CD14-positive monocyte (primary cell): ENCODE measurements around the gene STK39. TPM values are rescaled to one million over a fixed set of nuclear protein-coding genes. Genes with fewer than 3 reads are reported as not detected.

Experiments used
- DNase-seq, 3 donors: peaks; one replicate each; pipeline ENCODE4 v3.0.0-alpha.2; 2011 to 2022
- H2AFZ ChIP-seq: 2 replicates; pipeline ENCODE4 v1.6.0; 2012; ENCODE audit warnings: mild to moderate bottlenecking, low read depth, low read length, inconsistent platforms; ENCODE audit not compliant: insufficient read depth, poor library complexity, severe bottlenecking
- H3K27ac ChIP-seq, 2 donors: 1 replicate in 1 of 2; 2 replicates in 1 of 2; pipeline ENCODE4 v1.5.1; 2012 to 2013; ENCODE audit warnings: low read length in 2 of 2, control low read depth in 1 of 2, inconsistent platforms in 1 of 2, low read depth in 1 of 2, mild to moderate bottlenecking in 1 of 2
- H3K27me3 ChIP-seq, 2 donors: one replicate each; pipeline versions ENCODE4 v1.6.0 to v1.6.1; 2011 to 2013; ENCODE audit warnings: low read length in 2 of 2; ENCODE audit not compliant: control insufficient read depth in 2 of 2, insufficient read depth in 2 of 2
- H3K36me3 ChIP-seq, 2 donors: replicated peaks in 1 of 2; 1 replicate in 1 of 2; 2 replicates in 1 of 2; pipeline versions ENCODE4 v1.5.1 to v1.6.1; 2012 to 2013; ENCODE audit warnings: low read length in 2 of 2, control low read depth in 1 of 2, inconsistent platforms in 1 of 2, mild to moderate bottlenecking in 1 of 2; ENCODE audit not compliant: insufficient read depth in 2 of 2, control insufficient read depth in 1 of 2
- H3K4me1 ChIP-seq, 2 donors: 1 replicate in 1 of 2; 2 replicates in 1 of 2; pipeline versions ENCODE4 v1.5.1 to v1.6.1; 2012 to 2013; ENCODE audit warnings: low read length in 2 of 2, control low read depth in 1 of 2, inconsistent platforms in 1 of 2, mild to moderate bottlenecking in 1 of 2, moderate library complexity in 1 of 2; ENCODE audit not compliant: insufficient read depth in 2 of 2, control insufficient read depth in 1 of 2
- H3K4me2 ChIP-seq: replicated peaks from 2 replicates; pipeline ENCODE3; 2012; ENCODE audit warnings: low read length, moderate library complexity, mild to moderate bottlenecking; ENCODE audit not compliant: poor library complexity, severe bottlenecking; ENCODE audit errors: extremely low read depth
- H3K4me3 ChIP-seq, 3 experiments: fragments of 200-600 bp in 1 of 3; sonication (generic) in 1 of 3; replicated peaks in 1 of 3; 1 replicate in 2 of 3; 2 replicates in 1 of 3; pipeline ENCODE4 v1.5.1; 2011 to 2013; ENCODE audit warnings: low read length in 3 of 3, mild to moderate bottlenecking in 3 of 3, control low read depth in 2 of 3, low read depth in 2 of 3, inconsistent platforms in 1 of 3, moderate library complexity in 1 of 3
- H3K79me2 ChIP-seq: 2 replicates; pipeline ENCODE4 v1.6.0; 2012; ENCODE audit warnings: mild to moderate bottlenecking, control low read depth, inconsistent platforms, low read length, moderate library complexity; ENCODE audit not compliant: insufficient read depth
- H3K9ac ChIP-seq: 2 replicates; pipeline ENCODE4 v1.6.0; 2017; ENCODE audit warnings: low read length, mild to moderate bottlenecking; ENCODE audit not compliant: insufficient read depth, poor library complexity, severe bottlenecking
- H3K9me3 ChIP-seq, 2 donors: replicated peaks in 1 of 2; 1 replicate in 1 of 2; 2 replicates in 1 of 2; pipeline versions ENCODE4 v1.5.1 to v1.6.1; 2012 to 2013; ENCODE audit warnings: low read length in 2 of 2, control low read depth in 1 of 2; ENCODE audit not compliant: control insufficient read depth in 1 of 2, insufficient read depth in 1 of 2
- H4K20me1 ChIP-seq: 2 replicates; pipeline ENCODE4 v1.6.0; 2012; ENCODE audit warnings: mild to moderate bottlenecking, low read length, control low read depth, moderate library complexity; ENCODE audit not compliant: insufficient read depth
- H3K27ac Mint-ChIP-seq, 7 donors: one replicate each; pipeline ENCODE4 v1.8.0; 2020; ENCODE audit warnings: mild to moderate bottlenecking in 7 of 7, mixed read lengths in 7 of 7, moderate library complexity in 6 of 7, inconsistent platforms in 2 of 7
- H3K27me3 Mint-ChIP-seq, 3 donors: one replicate each; pipeline ENCODE4 v1.8.0; 2021 to 2022; ENCODE audit warnings: low read depth in 3 of 3, mild to moderate bottlenecking in 3 of 3, mixed read lengths in 3 of 3, moderate library complexity in 3 of 3, inconsistent platforms in 1 of 3
- H3K36me3 Mint-ChIP-seq, 2 donors: one replicate each; pipeline ENCODE4 v1.8.0; 2020; ENCODE audit warnings: mixed read lengths in 2 of 2, inconsistent platforms in 1 of 2, mild to moderate bottlenecking in 1 of 2
- H3K4me1 Mint-ChIP-seq: one replicate; pipeline ENCODE4 v1.8.0; 2020; ENCODE audit warnings: mild to moderate bottlenecking, mixed read lengths
- H3K4me3 Mint-ChIP-seq, 2 donors: one replicate each; pipeline ENCODE4 v1.8.0; 2020; ENCODE audit warnings: mild to moderate bottlenecking in 2 of 2, mixed read lengths in 2 of 2, moderate library complexity in 1 of 2
- H3K9me3 Mint-ChIP-seq, 7 donors: one replicate each; pipeline ENCODE4 v1.8.0; 2020 to 2022; ENCODE audit warnings: mixed read lengths in 7 of 7, mild to moderate bottlenecking in 6 of 7, moderate library complexity in 6 of 7, inconsistent platforms in 2 of 7
- CTCF ChIP-seq: fragments of 200-600 bp; IDR thresholded peaks from one replicate; pipeline ENCODE4 v1.8.0; 2022; ENCODE audit warnings: antibody characterized with exemption, mild to moderate bottlenecking
- WGBS: methylation state at CpG from one replicate; pipeline ENCODE4 v1.1.5; 2013; ENCODE audit warnings: missing lambda C conversion rate; ENCODE audit not compliant: insufficient coverage; 5-methylcytosine and 5-hydroxymethylcytosine counted together
- intact Hi-C, 2 donors: fragments of 100-400 bp; cut with micrococcal nuclease; formaldehyde crosslinking; loops; one replicate each; pipeline versions ENCODE4 v1.15.0 to v1.15.1; 2023
- polyA plus RNA-seq, 3 donors: library from polyadenylated mRNA; depleted of rRNA in 1 of 3; unstranded in 2 of 3; stranded (reverse) in 1 of 3; fragments of 300-500 nt in 2 of 3; fragments of >200 nt in 1 of 3; fragmentation: Illumina TruSeq in 2 of 3; gene quantifications; 1 replicate in 2 of 3; 2 replicates in 1 of 3; pipeline ENCODE4 v1.2.3, GENCODE V29; 2012 to 2021

The STK39 gene
- polyA plus RNA-seq, 3 donors, result 1.2 to 2.7 (median 2.6) TPM

- H3K27ac Mint-ChIP-seq, result no peak overlapping the region
- no peaks in the 10 kb centered on the region for H3K9me3 ChIP-seq
- H4K20me1 ChIP-seq, result no peaks in the 10 kb centered on the region
- no CpG with 5 or more reads among the region's 2 CpGs for WGBS
- H3K9ac ChIP-seq, result no peak overlapping the region
- H3K4me3 ChIP-seq, result no peak overlapping the region
- no peak overlapping the region for H3K27ac ChIP-seq
- H3K4me3 Mint-ChIP-seq, result no peak overlapping the region
- peaks cover 29 to 71% of the 10 kb centered on the region in 2 donors for H3K36me3 ChIP-seq
- no peaks in the 10 kb centered on the region for H3K27me3 Mint-ChIP-seq
- no peaks in the 10 kb centered on the region for H3K27me3 ChIP-seq
- H3K4me2 ChIP-seq, result no peak overlapping the region
- no peaks in the 10 kb centered on the region for H3K9me3 Mint-ChIP-seq
- no peak overlapping the region for H2AFZ ChIP-seq
- intact Hi-C loops, result loop anchor here (10.0 kb wide), 2 partner anchors 110 to 210 kb away; partner anchors contain the start of gene STK39 (in 1 of the 2)
- peaks cover 14% of the 10 kb centered on the region for H3K4me1 Mint-ChIP-seq
- H3K4me1 ChIP-seq, result peaks cover 8 to 12% of the 10 kb centered on the region in 2 donors
- TF ChIP-seq CTCF, result no peak
- DNase-seq, result no peak
- peaks cover 3% of the 10 kb centered on the region for H3K79me2 ChIP-seq
- peaks cover 47 to 58% of the 10 kb centered on the region in 2 donors for H3K36me3 Mint-ChIP-seq
Measured at GRCh38 chr2:168135121-168135520, 112.3 kb downstream of the STK39 start.

- Histone ChIP-seq H3K4me2 (no peak overlapping the region), H4K20me1 (no peaks in the 10 kb centered on the region), H3K79me2 (peaks cover 3% of the 10 kb centered on the region), H3K27ac (no peak overlapping the region), H3K4me1 (peaks cover 11 to 16% of the 10 kb centered on the region in 2 donors), H3K4me3 (no peak overlapping the region), H3K9ac (no peak overlapping the region), H3K36me3 (peaks cover 26 to 67% of the 10 kb centered on the region in 2 donors), H3K27me3 (no peaks in the 10 kb centered on the region), H2AFZ (no peak overlapping the region), H3K9me3 (no peaks in the 10 kb centered on the region)
- WGBS, result no CpG with 5 or more reads among the region's 5 CpGs
- no peaks in the 10 kb centered on the region for H3K27me3 Mint-ChIP-seq
- intact Hi-C loops, result loop anchor here (10.0 kb wide), 2 partner anchors 110 to 210 kb away; partner anchors contain the start of gene STK39 (in 1 of the 2)
- H3K27ac Mint-ChIP-seq, result no peak overlapping the region
- H3K36me3 Mint-ChIP-seq, result peaks cover 47 to 60% of the 10 kb centered on the region in 2 donors
- TF ChIP-seq CTCF, result no peak
- DNase-seq, result no peak
- no peaks in the 10 kb centered on the region for H3K9me3 Mint-ChIP-seq
- no peak overlapping the region for H3K4me3 Mint-ChIP-seq
- H3K4me1 Mint-ChIP-seq, result peaks cover 19% of the 10 kb centered on the region
Measured at GRCh38 chr2:168134485-168134884, 112.9 kb downstream of the STK39 start.
